HG02588 (cell line): ENCODE measurements around the gene TRIM2.
"Not testable (repeated sequence)": the region's sequence is repeated elsewhere in the genome, so short reads cannot be mapped to it uniquely, and the experiment has no call there.

Experiments used
- ATAC-seq: cut with Tn5 transposase; IDR thresholded peaks from one replicate; pipeline ENCODE4 v1.9.1; 2021; ENCODE audit warnings: mild to moderate bottlenecking, moderate library complexity; ENCODE audit not compliant: unreplicated experiment

The TRIM2 gene

GRCh38 chr4:153204247-153204671, at the start of gene TRIM2:
TRIM2 (plus strand) TSS chr4:153204443; CDS start chr4:153204531, 88 bp downstream.
- ATAC-seq: no peak

- no peak for ATAC-seq
Observed at GRCh38 chr4:153155686-153156085, 48.6 kb upstream of the TRIM2 start.

GRCh38 chr4:153156263-153156662, 48.0 kb upstream of the TRIM2 start:
- ATAC-seq: no peak

GRCh38 chr4:153156721-153157120, 47.5 kb upstream of the TRIM2 start:
- ATAC-seq: no peak

- ATAC-seq: no peak
Observed at GRCh38 chr4:153159016-153159415, 45.2 kb upstream of the TRIM2 start.

- no peak for ATAC-seq
Observed at GRCh38 chr4:153159728-153160221, 44.5 kb upstream of the TRIM2 start.

GRCh38 chr4:153160821-153161220, 43.4 kb upstream of the TRIM2 start:
- no peak for ATAC-seq

DNA sequence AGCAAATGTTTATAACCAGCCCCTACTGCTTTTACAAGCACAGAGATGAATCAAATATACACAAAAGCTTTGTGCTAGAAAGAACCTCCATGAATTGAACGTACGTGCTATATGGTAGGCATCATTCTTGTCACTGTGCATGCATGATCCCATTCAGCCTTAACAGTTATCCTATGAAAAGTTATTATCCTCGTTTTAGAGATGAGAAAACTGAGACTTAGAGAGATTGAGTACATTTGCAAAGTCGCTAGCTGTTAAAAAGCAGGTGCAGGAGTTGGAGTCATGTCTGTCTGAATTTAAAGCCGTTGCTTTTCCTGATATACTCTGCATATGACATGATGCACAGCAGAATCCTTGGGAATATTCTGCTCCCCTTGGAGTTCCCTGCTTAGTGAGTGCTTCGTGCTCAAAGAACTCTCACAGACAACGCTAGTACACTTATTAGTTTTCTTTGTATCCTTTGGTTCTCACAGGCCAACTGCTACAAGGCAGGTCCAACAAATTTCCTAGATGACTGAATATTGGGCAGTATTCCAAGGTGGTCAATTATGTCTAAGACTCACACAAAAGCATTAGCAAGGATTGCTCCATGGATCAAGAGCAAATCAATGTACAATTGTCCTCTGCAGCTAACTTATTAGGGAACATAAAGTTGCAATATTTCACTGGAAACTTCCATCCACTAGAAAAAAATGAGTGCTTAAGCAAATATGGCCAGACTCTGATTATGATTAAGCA, 42.8 kb upstream of the TRIM2 start:
- no peak for ATAC-seq

DNA sequence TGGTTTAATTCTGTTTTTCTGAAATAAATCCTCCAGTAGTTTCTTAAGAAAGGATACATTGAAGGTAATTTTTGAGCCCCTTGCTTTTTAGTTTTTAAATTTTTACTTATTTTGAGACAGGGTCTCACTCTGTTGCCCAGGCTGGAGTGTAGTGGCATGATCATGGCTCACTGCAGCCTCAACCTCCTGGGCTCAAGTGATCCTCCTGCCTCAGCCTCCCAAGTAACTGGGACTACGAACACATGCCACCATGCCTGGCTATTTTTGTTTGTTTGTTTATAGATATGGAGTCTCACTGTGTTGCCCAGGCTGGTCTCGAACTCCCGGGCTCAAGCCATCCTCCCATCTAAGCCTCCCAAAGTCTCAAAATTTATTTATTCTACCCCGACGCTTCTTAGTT, 39.0 kb upstream of the TRIM2 start:
- ATAC-seq: not testable (repeated sequence)

GRCh38 chr4:153166716-153167501, 37.3 kb upstream of the TRIM2 start:
- no peak for ATAC-seq

- ATAC-seq: no peak
Observed at GRCh38 chr4:153169776-153170175, 34.5 kb upstream of the TRIM2 start.

GRCh38 chr4:153170407-153170806, 33.8 kb upstream of the TRIM2 start:
- ATAC-seq: no peak

- no peak for ATAC-seq
Observed at GRCh38 chr4:153174821-153175567, 29.2 kb upstream of the TRIM2 start.

- no peak for ATAC-seq
Observed at GRCh38 chr4:153176938-153177337, 27.3 kb upstream of the TRIM2 start.

DNA sequence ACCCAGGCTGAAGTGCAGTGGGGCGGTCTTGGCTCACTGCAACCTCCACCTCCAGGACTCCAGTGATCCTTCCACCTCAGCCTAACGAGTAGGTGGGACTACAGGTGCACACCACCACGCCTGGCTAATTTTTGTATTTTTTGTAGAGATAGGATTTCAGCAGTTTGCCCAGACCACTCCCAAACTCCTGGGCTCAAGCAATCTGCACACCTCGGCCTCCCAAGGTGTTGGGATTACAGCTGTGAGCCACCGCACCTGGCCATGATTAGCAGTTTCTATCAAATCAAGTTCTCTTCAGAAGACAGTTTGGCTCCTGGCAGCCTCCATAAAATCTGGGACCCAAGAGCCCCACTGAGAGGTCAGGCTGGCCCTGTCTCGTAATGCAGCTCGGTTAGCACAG, 26.4 kb upstream of the TRIM2 start:
- no peak for ATAC-seq

GRCh38 chr4:153179100-153179499, 25.1 kb upstream of the TRIM2 start:
- no peak for ATAC-seq

DNA sequence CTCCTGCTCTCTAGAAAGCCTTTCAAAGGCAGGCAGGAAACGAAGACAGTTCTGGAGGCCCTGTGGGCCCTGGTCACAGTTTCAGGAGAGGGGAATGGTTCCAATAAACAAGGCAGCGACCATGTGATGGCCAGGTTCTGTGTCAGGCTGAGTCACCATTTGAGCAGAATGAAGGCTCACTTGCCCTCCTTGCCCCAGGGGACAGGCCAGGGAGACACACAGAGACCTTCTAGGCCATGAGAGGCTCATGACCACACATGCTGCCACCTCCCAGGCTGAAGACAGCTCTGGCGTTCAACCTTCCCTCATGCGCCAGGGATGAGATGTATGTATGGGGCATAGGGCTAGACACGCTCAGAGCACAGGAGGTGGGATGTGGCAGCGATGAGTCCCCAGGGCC, 22.9 kb upstream of the TRIM2 start:
- ATAC-seq: no peak

DNA sequence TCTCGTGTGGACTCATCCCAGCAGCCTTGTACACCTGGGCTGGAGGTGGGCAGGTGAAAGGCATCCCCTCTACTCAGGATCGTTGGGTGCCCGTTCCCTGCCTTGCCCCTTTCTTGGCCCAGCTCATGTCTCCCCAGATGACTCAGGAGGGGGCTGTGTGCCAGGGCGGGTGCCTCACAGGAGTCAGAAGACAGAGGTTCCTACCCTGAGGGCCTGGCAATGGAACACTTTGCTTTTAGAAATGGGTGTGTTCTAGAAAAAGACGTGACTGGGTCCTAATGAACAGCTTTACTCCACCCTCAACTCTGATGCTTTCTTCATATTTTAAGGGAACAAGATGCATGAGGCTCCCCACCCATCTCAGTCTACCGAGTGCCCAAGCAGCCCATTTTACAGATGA, 22.5 kb upstream of the TRIM2 start:
- no peak for ATAC-seq

DNA sequence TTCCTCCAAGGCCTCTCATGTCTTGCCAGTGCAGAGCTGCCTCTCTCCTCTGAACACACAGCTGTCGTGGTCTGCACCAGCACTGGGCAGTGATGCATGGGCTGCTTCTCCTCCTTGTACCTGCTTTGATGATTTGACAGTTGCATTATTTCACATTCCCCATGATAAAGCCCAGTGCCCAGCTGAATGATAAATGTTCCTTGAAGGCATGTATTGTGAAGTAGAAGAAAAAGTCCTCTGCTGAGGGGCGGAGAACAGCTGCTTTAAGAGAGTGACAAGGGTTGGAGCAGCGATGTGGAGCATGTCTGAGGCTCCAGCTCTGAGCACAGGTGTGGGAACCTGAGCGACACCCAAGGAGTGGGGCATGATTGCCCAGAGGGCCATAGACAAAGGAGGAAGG, 21.1 kb upstream of the TRIM2 start:
- no peak for ATAC-seq

DNA sequence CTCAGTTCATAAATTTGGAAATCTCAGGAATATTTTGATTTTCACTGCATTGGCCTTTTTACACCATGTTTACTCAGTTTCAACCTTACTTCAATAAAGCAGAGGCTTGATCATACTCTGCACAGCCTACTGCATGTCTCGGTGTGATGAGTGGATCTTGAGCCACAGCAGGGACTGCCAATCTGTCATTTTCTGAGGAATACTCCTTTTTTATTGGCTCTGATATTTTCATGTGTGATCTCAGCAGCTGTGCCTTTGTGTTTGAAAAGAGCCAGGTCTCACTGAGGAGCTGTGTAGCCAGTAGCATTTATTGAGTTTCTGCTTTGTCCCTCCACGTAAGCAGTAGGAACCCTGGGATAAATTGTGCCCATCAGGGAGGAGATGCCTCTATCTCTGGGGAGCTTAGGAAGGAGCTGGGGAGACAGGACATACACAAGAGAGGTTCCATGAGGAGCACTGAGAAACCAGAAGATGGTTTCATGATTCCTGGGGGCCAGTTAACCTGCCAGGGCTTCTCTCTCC, 18.9 kb upstream of the TRIM2 start:
- ATAC-seq: no peak

GRCh38 chr4:153186046-153186728, 18.1 kb upstream of the TRIM2 start:
- no peak for ATAC-seq
